Ramos (cell line): ENCODE data around the gene CPNE7.
"Not testable (repeated sequence)": the region's sequence is repeated elsewhere in the genome, so short reads cannot be mapped to it uniquely, and the experiment has no call there.

Source experiments
- in situ Hi-C: fragments of 300-500 bp; cut with MboI; formaldehyde crosslinking; loops from one replicate; pipeline ENCODE4 v1.14.3; 2022; ENCODE audit warnings: low sequenced_read_pairs; ENCODE audit not compliant: unreplicated experiment

Gene CPNE7

DNA sequence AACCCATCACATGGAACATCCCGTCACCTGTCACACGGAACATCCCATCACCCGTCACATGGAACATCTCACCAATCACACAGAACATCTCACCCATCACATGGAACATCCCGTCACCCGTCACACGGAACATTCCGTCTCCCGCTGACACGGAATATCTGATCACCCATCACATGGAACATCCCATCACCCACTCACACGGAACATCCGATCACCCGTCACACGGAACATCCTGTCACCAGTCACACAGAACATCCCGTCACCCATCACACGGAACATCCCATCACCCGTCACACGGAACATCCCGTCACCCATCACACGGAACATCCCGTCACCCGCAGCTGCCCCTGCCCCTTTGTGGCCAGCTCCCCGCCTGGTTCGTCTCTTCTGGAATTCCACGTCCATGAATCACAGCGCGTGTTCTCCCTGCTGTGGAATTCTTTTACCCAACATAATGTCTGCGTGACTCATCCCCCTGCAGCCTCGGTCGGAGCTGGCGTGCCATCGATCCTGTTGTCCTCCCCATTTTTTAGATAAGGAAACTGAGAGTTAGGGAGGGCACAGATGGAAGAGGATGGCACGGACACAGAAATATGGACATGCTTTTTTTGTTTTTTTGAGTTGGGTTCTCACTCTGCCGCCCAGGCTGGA, 5.6 kb downstream of the CPNE7 start:
- in situ Hi-C loops = no loop called here

DNA sequence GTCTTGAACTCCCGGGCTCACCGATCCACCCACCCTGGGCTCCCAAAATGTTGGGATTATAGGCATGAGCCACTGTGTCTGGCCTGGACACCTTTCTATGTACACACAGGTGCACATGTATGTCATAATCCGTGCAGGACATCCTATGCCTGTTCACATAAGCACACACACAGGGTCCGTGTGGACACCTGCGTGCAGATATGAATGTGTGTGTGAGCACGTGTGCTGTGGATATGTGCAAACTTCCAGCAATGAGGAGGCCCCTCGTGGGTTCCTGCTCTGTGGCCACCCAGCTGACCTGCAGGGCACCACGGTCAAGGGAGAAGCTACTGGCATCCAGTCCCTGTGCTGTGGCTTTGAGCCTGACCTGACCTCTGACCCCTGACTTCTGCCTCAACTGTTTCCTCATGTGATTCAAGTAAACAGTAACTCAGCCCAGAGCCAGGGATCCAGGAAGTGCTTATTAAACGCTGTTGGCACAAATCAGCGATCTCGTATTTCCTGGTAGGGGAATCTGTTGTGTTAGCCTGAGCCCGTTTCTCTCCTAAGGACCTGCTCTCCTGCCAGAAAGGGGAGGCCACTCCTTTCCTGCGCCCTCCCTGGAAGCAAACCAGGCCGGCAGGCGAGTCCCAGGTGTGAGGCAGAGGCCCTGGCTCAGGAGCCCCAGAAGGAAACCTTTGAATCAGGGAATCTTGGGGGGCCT, 6.5 kb downstream of the CPNE7 start:
- in situ Hi-C loops = no loop called here

DNA sequence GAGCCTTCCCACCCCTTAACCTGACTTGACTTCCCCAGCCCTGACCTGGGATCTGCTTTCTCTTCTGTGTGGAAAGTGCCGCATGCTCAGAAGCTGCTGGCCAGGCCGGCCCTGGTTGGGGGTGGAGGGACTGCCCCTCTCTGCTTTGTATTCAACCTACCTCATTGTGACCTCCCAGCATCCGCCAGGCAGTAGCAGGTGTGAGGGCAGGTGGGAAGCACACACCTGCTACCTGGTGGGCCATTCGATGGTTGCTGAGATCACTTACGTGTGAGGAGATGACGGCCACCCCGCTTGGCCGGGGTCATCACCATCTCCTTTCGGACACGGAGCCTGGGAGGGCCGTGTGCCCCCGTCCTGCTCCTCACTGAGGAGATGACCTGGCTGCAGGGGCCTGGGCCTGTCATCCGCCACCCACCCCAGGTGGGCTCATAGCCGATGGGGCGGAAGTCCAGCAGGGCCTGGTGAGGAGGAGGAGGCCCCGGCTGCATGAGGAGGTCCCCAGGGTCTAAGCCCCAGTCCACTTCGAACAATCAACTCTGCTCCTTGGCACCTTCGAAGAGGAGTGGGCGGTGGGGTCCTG, 7.1 kb downstream of the CPNE7 start:
- in situ Hi-C loops = no loop called here

DNA sequence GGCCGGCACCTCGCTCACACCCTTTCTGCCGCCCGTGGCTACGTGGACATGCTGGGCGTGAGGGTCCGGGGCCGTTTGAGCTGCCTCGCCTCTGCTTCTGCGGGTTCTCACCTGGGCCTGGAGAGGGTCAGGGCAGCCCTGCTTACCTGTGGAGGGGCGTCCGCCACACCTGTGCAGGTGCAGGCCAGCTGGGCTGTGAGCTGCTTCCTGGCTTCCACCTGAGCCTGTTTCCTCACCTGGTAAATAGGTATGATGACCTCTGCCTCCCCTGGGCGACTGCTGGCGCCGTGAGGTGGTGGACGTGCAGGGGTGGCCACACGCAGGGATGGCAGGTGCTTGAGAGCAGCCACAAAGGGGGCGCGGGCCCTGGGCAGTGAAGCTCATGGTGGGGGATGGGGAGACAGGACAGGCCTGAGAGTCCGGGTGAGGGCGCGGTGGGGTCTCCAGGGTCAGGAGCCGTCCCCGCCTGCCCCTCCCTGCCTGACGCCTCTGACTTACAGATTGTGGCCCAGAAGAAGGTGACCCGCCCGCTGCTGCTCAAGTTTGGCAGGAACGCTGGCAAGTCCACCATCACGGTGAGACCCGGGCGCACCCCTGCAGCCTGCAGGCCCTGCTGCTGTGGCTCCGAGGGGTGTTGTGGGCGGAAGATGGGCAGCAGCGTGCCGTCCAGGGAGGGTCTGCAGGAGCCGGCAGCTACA, 7.8 kb downstream of the CPNE7 start:
- in situ Hi-C loops = no loop called here

DNA sequence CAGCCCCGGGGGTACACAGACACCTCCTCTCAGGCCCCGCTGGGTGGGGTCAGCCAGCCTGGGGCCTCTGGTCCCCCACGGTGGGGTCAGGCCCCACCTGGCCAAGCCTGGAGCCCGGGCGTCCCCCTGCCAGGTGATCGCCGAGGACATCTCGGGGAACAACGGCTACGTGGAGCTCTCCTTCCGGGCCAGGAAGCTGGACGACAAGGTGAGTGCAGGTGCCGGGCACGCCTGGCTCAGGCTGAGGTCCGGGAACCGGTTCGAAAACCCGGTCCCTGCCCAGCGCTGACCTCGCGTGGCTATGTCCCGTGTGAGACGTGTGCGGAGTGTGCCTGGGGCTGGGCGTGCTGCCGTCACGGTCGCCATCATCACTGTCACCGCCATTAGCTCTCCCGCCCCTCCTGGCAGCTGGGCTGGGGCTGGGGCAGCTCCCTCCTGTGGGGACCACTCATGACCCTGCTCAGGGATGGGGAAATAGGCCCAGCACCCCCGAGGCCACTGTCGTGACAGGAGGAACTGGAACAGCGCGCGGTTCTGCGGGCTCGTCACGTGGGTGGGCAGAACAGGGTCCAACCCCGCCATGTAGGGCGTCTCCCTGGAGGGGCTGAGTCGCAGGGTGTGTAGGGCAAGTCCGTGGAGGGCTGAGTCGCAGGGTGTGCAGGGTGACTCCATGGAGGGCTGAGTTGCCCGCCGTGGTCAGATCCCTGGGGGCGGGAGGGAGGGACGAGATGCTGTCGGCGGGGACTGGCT, 8.5 kb downstream of the CPNE7 start:
- in situ Hi-C loops = no loop called here

DNA sequence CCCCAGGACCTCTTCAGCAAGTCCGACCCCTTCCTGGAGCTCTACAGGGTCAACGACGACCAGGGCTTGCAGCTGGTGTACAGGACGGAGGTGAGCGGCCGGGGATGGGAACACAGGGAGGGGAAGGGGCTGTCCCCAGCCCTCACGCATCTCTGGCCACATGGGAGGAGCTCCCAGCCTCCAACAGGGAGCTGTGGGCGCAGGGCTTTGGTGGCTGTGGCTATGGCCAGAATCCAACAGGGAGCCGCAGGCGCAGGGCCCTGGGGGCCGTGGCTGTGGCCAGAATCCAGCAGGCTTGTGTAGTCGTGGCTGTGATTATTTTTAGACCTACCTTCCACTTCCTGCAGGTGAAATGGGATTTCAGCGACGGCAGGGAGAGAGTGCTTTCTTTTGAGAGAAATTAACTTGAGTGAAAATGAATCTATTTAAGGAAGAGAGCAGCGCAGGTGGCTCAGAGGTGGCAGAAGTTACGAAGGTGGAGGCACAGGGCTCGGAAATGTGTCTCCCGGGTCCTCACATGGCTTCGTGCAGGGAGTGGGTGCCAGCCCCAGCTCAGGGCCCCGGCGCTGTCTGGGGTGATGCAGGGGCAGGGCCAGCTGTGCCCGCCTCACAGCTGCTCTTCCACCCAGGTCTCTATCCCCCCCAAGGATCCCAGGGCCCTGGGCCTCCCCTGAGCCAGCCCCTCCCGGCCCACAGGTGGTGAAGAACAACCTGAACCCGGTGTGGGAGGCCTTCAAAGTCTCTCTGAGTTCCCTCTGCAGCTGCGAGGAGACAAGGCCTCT, 9.4 kb downstream of the CPNE7 start:
- in situ Hi-C loops = no loop called here

DNA sequence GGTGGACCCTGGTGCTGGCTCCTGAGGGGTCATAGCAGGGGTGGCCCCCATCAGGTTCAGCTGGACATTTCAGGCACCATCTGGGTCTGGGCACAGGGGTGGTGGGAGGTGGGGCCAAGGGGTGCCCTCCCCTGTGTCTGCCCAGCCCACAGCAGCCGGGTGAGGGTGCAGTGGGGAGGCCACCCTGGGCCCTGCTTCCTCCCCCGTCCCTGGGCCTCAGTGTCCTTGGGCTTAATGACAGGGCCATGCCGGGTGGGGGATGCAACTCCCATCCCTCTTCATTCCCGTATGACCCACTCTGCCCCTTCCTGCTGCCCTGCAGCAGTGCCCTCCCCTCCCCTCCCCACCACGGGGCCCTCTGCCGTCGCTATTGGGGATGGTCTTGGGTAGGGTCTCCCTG, 10.7 kb downstream of the CPNE7 start:
- in situ Hi-C loops = no loop called here

DNA sequence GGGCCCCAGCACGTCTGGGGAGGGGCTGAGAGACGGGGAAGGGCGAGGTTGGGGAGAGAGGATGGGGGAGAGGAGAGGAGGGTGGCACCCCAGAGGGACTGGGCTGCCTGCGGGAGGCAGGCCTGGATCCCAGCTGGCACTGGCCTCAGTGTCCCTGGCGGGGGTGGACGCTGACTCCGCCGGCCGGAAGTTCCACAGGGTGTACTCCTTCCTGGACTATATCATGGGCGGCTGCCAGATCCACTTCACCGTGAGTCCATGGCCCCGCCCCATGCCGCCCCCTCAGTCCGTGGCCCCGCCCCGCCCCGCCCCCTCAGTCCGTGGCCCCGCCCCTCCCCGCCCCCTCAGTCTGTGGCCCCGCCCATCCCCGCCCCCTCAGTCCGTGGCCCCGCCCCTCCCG, 11.3 kb downstream of the CPNE7 start:
- in situ Hi-C loops = no loop called here

DNA sequence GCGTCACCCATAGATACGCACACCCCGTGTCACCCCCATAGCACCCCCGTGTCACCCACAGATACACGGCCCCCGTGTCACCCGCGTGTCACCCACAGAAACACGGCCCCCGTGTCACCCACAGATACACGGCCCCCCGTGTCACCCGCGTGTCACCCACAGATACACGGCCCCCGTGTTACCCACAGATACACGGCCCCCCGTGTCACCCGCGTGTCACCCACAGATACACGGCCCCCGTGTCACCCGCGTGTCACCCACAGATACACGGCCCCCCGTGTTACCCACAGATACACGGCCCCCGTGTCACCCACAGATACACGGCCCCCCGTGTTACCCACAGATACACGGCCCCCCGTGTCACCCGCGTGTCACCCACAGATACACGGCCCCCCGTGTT, 12.1 kb downstream of the CPNE7 start:
- in situ Hi-C loops = not testable (repeated sequence)

DNA sequence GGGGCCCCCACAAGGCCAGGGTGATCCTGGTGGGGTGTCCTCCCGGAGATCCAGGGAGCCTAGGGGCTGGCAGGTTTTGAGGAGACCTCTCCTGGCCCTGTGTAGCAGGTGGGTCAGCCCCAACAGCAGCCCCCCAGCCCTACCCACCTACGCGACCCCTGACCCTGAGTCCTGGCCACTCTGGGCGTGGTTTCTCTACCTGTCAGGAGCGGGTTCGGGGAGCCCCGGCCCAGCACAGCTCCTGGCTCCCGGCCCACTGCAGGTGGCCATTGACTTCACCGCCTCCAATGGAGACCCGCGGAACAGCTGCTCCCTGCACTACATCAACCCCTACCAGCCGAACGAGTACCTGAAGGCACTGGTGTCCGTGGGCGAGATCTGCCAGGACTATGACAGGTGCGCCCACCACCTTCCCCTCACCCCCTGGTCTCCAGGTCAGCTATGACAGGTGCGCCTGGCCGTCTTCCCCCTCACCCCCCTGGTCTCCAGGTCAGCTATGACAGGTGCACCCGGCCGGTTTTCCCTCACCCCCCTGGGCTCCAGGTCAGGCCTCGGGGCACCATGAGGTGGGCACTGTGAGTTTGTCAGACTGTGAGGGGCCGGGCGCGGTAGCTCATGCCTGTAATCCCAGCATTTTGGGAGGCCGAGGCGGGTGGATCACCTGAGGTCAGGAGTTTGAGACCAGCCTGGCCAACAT, 13.0 kb downstream of the CPNE7 start:
- in situ Hi-C loops = no loop called here

DNA sequence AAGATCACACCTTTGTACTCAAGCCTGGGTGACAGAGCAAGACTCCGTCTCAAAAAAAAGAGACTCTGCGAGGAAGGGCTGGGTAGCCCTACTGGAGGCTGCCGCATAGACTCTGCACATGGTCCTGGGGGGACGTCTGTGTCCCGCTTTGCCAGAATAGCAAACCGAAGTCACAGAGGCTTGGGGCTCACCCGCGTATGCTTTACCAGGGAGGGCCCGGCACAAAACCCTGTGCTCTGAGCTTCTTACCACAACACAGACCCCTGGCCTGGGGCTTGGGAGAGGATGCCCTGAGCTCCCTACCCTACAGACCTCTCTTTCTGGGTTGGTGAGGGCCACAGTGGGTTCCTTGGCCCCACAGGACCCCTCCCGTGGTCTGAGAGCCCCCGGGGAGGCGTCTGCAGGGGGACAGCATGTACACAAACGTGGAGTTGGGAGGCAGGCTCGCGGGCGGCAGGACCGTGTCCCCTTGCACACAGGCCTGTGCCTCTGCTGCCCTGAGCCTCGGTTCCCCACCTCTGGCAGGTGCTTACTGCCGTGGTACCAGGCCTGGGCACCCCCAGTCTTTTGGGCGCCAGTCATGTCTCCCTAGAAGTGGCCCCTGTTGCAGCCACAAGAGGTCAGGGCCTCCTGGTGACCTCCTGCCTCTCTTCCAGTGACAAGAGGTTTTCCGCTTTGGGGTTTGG, 13.8 kb downstream of the CPNE7 start:
- in situ Hi-C loops = no loop called here

DNA sequence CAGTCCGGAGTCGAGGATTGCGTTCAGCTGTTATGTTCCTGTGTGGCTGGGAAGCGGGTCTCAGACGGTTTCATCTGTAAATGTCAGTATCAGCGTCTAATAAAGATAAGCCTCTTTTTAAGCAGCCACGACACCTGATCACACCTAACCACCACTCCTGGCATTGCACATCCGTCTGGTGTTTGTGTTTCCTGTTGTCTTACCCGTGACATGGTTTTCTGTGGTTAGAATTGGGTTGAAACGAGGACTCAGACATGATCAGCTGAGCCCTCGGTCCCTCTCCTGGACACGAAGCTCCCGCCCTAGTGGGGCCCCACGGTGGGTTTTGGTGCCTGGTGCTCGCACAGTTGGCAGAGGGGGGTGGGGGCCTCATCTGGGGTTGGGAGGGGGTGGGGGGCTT, 18.3 kb downstream of the CPNE7 start:
- in situ Hi-C loops = no loop called here

DNA sequence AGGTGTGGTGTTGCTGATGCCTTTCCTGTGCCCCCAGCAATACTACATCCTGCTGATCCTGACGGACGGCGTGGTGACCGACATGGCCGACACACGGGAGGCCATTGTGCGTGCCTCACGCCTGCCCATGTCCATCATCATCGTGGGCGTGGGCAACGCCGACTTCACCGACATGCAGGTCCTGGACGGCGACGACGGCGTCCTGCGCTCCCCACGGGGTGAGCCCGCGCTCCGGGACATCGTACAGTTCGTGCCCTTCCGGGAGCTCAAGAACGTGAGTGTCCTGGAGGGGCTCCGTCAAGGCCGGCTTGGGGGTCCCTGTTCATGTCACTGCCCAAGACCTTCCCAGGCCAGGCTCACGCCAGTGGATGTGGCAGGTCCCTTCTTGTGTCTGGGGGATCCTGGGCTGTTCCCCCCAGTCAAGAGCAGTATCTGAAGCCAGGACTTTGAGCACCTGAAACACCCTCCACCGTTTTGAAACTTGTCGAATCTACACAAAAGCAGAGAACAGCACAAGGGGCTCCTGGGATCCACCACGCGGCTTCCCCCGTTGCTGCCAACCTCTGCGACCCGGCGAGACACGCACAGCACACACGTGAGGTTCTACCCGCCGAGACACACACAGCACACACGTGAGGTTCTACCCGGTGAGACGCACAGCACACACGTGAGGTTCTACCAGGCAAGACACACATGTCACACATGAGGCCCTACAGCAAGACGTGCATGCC, 19.9 kb downstream of the CPNE7 start:
- in situ Hi-C loops = no loop called here

DNA sequence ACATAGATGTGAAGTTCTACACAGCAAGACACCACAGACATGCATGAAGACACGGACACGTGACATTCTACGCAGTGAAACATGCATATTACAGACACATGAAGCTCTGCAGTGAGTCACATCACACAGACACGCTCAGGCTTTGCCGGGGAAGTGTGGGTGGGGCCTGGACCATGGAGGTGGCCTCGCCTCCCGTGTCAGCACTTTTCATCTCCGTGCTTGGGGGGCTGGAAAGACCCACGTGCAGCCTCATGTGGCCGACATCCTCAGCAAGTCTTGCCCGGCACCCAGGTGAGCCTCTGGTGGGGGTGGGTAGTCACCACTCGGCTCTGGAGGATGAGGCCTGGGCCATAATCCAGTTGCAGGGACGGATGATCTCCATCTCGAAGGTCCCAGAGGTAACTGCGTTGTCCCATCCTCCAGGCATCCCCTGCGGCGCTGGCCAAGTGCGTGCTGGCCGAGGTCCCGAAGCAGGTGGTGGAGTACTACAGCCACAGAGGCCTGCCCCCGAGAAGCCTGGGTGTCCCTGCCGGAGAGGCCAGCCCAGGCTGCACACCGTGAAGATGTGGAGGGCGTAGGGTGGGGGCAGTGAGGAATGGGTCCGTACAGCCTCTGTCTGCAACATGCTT, 20.6 kb downstream of the CPNE7 start:
- in situ Hi-C loops = no loop called here

DNA sequence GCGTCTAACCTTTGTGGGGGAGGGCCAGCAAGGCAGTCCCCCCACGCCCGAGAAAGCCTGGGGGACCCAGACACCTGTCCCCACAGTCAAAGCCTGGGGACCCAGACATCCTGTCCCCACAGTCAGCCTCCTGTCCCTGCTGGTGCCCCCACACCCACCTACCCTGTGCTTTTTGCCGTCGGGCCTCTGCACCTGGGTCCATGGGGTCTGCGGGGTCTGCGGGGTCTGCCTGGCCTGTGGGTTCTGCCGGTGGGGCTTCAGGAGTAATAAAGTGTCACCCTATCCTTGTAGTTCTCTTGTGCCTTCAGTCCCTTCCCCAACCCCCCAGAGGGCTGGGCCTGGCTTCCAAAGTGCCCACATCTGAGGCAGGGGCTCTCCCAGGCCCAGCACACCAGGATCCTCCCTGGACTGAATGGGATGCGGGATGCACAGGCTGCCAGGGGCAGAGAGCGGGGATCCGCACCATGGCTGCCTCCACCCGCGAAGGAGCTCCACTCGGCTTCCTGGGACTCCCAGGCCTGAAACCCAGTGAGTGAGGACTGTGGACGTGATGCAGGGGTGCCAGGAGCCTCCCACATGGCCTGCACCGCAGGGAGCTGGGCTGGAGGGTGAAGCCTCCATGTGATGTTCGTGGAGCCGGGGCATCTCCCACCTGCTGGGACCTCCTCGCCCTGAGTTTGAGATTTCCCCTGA, 21.5 kb downstream of the CPNE7 start:
- in situ Hi-C loops = no loop called here

DNA sequence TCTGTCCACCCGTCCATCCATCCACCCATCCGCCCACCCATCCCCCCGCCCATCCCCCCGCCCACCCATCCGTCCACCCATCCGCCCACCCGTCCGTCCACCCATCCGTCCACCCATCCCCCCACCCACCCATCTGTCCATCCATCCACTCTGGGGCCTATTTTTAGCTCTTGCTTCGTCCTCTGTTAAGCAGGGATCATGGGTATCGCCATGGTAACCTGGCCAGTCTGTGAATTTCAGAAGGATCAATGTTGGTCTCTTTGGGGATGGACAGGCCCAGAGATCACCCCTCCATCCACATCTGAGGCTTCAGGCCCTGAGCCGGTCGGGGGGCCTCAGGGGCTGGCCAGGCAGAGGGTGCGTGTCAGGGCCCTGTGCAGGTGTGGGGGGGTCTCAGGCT, 22.6 kb downstream of the CPNE7 start:
- in situ Hi-C loops = no loop called here

DNA sequence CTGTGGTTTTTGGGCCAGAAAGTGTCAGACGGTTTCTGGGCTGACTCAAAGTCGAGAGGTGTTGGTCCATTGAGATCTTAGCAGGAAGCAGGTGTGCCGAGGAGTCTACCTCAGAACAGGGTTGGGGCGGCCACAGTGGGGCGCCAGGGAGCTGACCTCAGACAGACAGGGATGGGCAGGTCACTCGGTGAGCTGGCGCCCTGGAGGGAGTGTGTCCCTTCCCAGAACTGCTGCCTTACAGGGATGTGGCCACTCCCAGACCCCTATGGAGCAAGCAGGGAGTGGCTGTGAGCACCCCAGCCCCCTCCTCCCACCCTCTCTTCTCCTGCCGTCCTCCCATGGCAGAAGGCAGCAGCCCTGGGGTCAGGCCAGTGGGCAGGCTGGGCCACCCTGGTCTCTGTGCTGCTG, 23.9 kb downstream of the CPNE7 start:
- in situ Hi-C loops = no loop called here
